Lower leg skin (tissue), 3 donors: ENCODE measurements around the gene DHCR7.

Experiments
- POLR2A ChIP-seq, 2 donors: fragments of 450-650 bp; IDR thresholded peaks; one replicate each; pipeline ENCODE4 v1.6.1; 2016 to 2017; ENCODE audit warnings: antibody characterized with exemption in 2 of 2, mild to moderate bottlenecking in 1 of 2, moderate library complexity in 1 of 2
- TF ChIP-seq, protein P1 (sequence below), 3 donors: fragments of 450-650 bp; IDR thresholded peaks; one replicate each; pipeline ENCODE4 v1.5.1; 2016; ENCODE audit warnings: antibody characterized with exemption in 3 of 3, mild to moderate bottlenecking in 3 of 3, moderate library complexity in 2 of 3

DNA sequence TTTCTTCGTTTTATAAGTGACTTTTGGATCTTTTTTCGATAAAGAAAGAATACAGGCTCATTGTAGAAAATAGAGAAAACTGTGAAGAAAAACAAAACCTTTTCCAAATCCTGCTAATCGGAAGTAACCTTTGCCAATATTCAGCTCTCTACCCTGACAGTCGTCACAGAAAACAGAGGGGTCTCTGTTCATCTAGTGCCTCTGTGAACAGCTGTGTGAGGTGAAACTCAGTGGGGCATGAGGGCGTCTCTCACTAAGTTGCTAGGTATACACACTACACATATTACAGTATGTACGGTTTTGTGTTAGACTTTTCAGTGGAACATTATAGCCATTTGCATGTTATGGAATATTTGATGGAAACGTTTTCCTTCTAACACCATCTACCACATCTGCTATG lies 39.4 kb downstream of the DHCR7 start:
- TF ChIP-seq, protein P1, sequence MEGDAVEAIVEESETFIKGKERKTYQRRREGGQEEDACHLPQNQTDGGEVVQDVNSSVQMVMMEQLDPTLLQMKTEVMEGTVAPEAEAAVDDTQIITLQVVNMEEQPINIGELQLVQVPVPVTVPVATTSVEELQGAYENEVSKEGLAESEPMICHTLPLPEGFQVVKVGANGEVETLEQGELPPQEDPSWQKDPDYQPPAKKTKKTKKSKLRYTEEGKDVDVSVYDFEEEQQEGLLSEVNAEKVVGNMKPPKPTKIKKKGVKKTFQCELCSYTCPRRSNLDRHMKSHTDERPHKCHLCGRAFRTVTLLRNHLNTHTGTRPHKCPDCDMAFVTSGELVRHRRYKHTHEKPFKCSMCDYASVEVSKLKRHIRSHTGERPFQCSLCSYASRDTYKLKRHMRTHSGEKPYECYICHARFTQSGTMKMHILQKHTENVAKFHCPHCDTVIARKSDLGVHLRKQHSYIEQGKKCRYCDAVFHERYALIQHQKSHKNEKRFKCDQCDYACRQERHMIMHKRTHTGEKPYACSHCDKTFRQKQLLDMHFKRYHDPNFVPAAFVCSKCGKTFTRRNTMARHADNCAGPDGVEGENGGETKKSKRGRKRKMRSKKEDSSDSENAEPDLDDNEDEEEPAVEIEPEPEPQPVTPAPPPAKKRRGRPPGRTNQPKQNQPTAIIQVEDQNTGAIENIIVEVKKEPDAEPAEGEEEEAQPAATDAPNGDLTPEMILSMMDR (IDR thresholded peaks at IDR 0.05) = no peak
- no peak for TF ChIP-seq POLR2A (IDR thresholded peaks at IDR 0.05)
